ENCODE data around the gene SYTL5.

Gene SYTL5

GRCh38 chrX:38149016-38149415 is 142.7 kb downstream of the SYTL5 start:
- no peak for TF ChIP-seq NFIC (IDR thresholded peaks at IDR 0.05)
- no peak for TF ChIP-seq USF1 (IDR thresholded peaks at IDR 0.05)
- TF ChIP-seq ZBTB7A (IDR thresholded peaks at IDR 0.05; ENCODE audit: low read depth): no peak
- no peak for TF ChIP-seq YY1 (IDR thresholded peaks at IDR 0.05; ENCODE audit: low read depth)

DNA sequence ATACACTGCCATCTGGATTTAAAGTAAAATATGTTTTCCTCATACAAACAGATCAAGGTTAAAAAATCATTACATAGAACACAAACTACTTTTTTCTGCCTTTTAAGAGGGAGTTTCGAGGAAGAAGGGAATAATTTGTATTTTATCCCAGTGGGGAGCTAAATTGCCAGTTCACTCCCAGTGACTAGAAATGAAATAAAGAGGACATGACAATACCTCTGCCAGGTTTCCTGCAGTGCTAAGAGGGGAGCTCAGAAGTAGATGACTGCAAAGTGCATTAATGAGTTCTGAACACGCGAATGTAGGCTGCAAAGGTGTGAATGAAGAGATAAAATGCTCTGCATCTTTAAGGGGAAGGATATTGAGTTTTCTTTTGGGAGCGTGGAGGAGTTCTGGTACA is 144.6 kb downstream of the SYTL5 start:
- TF ChIP-seq YY1 (IDR thresholded peaks at IDR 0.05; ENCODE audit: low read depth) (no peak), TEAD4 (IDR thresholded peaks at IDR 0.05) (no peak), EP300 (IDR thresholded peaks at IDR 0.05; ENCODE audit: borderline replicate concordance) (no peak), USF1 (IDR thresholded peaks at IDR 0.05) (no peak)
- TF ChIP-seq, protein P1, sequence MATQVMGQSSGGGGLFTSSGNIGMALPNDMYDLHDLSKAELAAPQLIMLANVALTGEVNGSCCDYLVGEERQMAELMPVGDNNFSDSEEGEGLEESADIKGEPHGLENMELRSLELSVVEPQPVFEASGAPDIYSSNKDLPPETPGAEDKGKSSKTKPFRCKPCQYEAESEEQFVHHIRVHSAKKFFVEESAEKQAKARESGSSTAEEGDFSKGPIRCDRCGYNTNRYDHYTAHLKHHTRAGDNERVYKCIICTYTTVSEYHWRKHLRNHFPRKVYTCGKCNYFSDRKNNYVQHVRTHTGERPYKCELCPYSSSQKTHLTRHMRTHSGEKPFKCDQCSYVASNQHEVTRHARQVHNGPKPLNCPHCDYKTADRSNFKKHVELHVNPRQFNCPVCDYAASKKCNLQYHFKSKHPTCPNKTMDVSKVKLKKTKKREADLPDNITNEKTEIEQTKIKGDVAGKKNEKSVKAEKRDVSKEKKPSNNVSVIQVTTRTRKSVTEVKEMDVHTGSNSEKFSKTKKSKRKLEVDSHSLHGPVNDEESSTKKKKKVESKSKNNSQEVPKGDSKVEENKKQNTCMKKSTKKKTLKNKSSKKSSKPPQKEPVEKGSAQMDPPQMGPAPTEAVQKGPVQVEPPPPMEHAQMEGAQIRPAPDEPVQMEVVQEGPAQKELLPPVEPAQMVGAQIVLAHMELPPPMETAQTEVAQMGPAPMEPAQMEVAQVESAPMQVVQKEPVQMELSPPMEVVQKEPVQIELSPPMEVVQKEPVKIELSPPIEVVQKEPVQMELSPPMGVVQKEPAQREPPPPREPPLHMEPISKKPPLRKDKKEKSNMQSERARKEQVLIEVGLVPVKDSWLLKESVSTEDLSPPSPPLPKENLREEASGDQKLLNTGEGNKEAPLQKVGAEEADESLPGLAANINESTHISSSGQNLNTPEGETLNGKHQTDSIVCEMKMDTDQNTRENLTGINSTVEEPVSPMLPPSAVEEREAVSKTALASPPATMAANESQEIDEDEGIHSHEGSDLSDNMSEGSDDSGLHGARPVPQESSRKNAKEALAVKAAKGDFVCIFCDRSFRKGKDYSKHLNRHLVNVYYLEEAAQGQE (IDR thresholded peaks at IDR 0.05; ENCODE audit: low read depth): no peak

DNA sequence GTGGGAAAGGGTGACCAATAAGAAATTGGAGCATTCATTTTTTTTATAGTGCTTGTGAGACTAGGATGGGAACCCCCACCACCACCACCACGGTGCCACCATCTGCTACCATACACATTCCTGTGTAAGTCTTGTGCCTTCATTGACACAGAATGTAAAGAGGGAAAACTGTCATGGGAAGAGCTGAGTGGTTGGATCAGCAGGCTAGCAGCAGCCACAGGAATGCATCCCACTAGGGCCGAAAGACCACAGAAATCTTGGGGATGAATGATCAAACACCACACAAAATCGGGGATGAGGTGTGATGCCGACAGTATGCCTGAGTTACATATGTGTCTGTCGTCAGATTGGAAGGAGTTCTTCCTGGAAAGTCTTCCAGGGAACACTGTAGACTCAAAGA is 145.1 kb downstream of the SYTL5 start:
- TF ChIP-seq, protein P1 (IDR thresholded peaks at IDR 0.05; ENCODE audit: low read depth): no peak
- TF ChIP-seq FOXM1 (IDR thresholded peaks at IDR 0.05; ENCODE audit: borderline replicate concordance, low read depth) (no peak), EGR1 (IDR thresholded peaks at IDR 0.05) (no peak), EP300 (IDR thresholded peaks at IDR 0.05; ENCODE audit: borderline replicate concordance) (no peak), ZBTB7A (IDR thresholded peaks at IDR 0.05; ENCODE audit: low read depth) (no peak), TEAD4 (IDR thresholded peaks at IDR 0.05) (no peak), YY1 (IDR thresholded peaks at IDR 0.05; ENCODE audit: low read depth) (no peak), CEBPB (IDR thresholded peaks at IDR 0.05) (no peak), NFIC (IDR thresholded peaks at IDR 0.05) (no peak), RAD21 (IDR thresholded peaks at IDR 0.05; ENCODE audit: low read depth) (no peak), MAX (IDR thresholded peaks at IDR 0.05) (no peak), CREB1 (IDR thresholded peaks at IDR 0.05; ENCODE audit: low read depth) (no peak), TCF12 (IDR thresholded peaks at IDR 0.05; ENCODE audit: low read depth) (no peak), TAF1 (IDR thresholded peaks at IDR 0.05; ENCODE audit: low read depth) (no peak)

- TF ChIP-seq MAX (IDR thresholded peaks at IDR 0.05) (no peak), USF1 (IDR thresholded peaks at IDR 0.05) (no peak), YY1 (IDR thresholded peaks at IDR 0.05; ENCODE audit: low read depth) (no peak), EGR1 (IDR thresholded peaks at IDR 0.05) (no peak), ZBTB7A (IDR thresholded peaks at IDR 0.05; ENCODE audit: low read depth) (no peak), TAF1 (IDR thresholded peaks at IDR 0.05; ENCODE audit: low read depth) (no peak), NFIC (IDR thresholded peaks at IDR 0.05) (no peak), TCF12 (IDR thresholded peaks at IDR 0.05; ENCODE audit: low read depth) (no peak), FOXM1 (IDR thresholded peaks at IDR 0.05; ENCODE audit: borderline replicate concordance, low read depth) (no peak), CEBPB (IDR thresholded peaks at IDR 0.05) (no peak), RAD21 (IDR thresholded peaks at IDR 0.05; ENCODE audit: low read depth) (no peak), CREB1 (IDR thresholded peaks at IDR 0.05; ENCODE audit: low read depth) (no peak), TEAD4 (IDR thresholded peaks at IDR 0.05) (no peak), EP300 (IDR thresholded peaks at IDR 0.05; ENCODE audit: borderline replicate concordance) (no peak)
- TF ChIP-seq, protein P1 (IDR thresholded peaks at IDR 0.05; ENCODE audit: low read depth): no peak
Observed at GRCh38 chrX:38154340-38154739, 148.0 kb downstream of the SYTL5 start.

Data from Ishikawa (cell line).